Measurements from ENCODE around the gene TENM4. TPM values are rescaled to one million over a fixed set of nuclear protein-coding genes. Genes with fewer than 3 reads are reported as not detected.

Gene TENM4
- polyA plus RNA-seq, 1 donor from 2014 or later, result 16.8 TPM

DNA sequence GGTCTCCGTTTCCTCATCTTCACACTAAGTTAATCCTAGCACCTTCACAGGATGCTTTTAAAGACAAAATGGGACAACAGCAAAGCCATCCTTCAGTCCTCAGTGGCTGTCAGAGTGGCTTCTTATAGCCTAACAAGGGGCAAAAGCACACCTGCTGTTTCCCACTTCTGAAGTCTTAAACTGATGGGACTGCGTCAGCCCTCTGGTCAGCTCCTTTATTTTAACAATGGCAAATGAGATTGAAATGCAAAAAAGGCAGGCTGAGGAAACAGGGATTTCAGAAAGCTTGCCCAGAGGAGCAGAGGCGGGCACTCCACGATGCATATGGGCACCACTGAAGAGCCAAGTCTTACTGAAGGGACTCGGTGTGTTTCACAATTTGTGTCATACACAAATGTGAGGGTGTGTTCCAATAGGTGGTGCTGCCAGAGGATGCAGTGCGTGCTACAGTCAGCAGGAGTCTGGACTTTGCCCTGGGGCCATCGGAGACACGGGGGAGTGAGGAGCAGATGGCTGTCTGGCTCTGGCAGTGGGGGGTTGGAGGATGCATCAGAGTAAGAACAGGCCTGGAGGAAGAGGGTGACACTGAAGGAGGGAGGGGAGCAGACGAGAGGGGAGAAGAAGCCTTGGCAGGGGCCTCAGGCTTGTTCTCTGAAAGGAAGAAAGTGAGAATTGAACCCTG is 47.3 kb downstream of the TENM4 start:
- Histone ChIP-seq H3K9me3 (ENCODE audit: low read length) (no peaks in the 10 kb centered on the region), H3K36me3 (ENCODE audit: insufficient read depth, low read length) (no peaks in the 10 kb centered on the region), H4K20me1 (ENCODE audit: insufficient read depth) (no peaks in the 10 kb centered on the region), H3K4me2 (ENCODE audit: low read length) (no peak overlapping the region), H3K27ac (ENCODE audit: low read length) (no peak overlapping the region), H3K9ac (ENCODE audit: low read length) (no peak overlapping the region), H3K9me2 (ENCODE audit: insufficient read depth, low read length) (no peaks in the 10 kb centered on the region), H3K27me3 (ENCODE audit: insufficient read depth, low read depth, low read length) (no peaks in the 10 kb centered on the region), H2AFZ (ENCODE audit: low read depth, low read length) (no peak overlapping the region), H3F3A (ENCODE audit: insufficient read depth, low read length, poor library complexity, severe bottlenecking) (no peaks in the 10 kb centered on the region), H3K4me3 (ENCODE audit: low read length) (no peak overlapping the region), H3K79me2 (replicated peaks; ENCODE audit: insufficient read depth, low read length) (no peaks in the 10 kb centered on the region)
- TF ChIP-seq POLR2AphosphoS5 (IDR thresholded peaks at IDR 0.05) (no peak), MXI1 (conservative IDR thresholded peaks at IDR 0.05; ENCODE audit: poor library complexity, severe bottlenecking) (no peak), RAD21 (conservative IDR thresholded peaks at IDR 0.05) (no peak), SMC3 (conservative IDR thresholded peaks at IDR 0.05; ENCODE audit: poor library complexity) (no peak), EZH2 (IDR thresholded peaks at IDR 0.05; ENCODE audit: borderline replicate concordance, insufficient read depth, low read length, poor library complexity, severe bottlenecking) (no peak), TAF1 (IDR thresholded peaks at IDR 0.05; ENCODE audit: low read depth) (no peak), EP300 (conservative IDR thresholded peaks at IDR 0.05; ENCODE audit: poor library complexity, severe bottlenecking) (no peak), CTCF (IDR thresholded peaks at IDR 0.05; ENCODE audit: poor library complexity, severe bottlenecking) (no peak)
- TF ChIP-seq, protein P1, sequence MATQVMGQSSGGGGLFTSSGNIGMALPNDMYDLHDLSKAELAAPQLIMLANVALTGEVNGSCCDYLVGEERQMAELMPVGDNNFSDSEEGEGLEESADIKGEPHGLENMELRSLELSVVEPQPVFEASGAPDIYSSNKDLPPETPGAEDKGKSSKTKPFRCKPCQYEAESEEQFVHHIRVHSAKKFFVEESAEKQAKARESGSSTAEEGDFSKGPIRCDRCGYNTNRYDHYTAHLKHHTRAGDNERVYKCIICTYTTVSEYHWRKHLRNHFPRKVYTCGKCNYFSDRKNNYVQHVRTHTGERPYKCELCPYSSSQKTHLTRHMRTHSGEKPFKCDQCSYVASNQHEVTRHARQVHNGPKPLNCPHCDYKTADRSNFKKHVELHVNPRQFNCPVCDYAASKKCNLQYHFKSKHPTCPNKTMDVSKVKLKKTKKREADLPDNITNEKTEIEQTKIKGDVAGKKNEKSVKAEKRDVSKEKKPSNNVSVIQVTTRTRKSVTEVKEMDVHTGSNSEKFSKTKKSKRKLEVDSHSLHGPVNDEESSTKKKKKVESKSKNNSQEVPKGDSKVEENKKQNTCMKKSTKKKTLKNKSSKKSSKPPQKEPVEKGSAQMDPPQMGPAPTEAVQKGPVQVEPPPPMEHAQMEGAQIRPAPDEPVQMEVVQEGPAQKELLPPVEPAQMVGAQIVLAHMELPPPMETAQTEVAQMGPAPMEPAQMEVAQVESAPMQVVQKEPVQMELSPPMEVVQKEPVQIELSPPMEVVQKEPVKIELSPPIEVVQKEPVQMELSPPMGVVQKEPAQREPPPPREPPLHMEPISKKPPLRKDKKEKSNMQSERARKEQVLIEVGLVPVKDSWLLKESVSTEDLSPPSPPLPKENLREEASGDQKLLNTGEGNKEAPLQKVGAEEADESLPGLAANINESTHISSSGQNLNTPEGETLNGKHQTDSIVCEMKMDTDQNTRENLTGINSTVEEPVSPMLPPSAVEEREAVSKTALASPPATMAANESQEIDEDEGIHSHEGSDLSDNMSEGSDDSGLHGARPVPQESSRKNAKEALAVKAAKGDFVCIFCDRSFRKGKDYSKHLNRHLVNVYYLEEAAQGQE (IDR thresholded peaks at IDR 0.05; ENCODE audit: borderline replicate concordance), result no peak

DNA sequence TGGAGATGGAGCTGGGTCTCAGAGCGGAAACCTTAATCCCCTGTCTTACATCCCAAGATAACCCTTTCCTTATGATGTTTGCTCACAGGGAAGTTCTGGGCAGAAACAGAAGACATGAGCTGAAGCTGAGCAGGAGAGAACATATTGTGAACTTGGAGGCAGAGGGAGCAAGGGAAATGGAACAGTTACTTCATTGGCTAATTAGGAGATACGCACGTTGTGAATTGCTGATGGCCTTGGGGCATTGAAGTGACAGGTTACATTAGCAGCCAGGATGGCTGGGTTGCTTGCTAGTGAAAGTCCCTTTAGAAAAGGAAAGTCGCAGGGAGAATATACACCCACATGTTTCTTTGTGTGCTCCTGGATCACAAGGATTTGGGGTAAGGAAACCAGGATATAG is 48.7 kb downstream of the TENM4 start:
- H3K4me3 ChIP-seq (ENCODE audit: low read length), result no peak overlapping the region
- TF ChIP-seq EZH2 (IDR thresholded peaks at IDR 0.05; ENCODE audit: borderline replicate concordance, insufficient read depth, low read length, poor library complexity, severe bottlenecking) (no peak), RAD21 (conservative IDR thresholded peaks at IDR 0.05) (no peak), EP300 (conservative IDR thresholded peaks at IDR 0.05; ENCODE audit: poor library complexity, severe bottlenecking) (no peak), SMC3 (conservative IDR thresholded peaks at IDR 0.05; ENCODE audit: poor library complexity) (no peak), CTCF (IDR thresholded peaks at IDR 0.05; ENCODE audit: poor library complexity, severe bottlenecking) (no peak), TAF1 (IDR thresholded peaks at IDR 0.05; ENCODE audit: low read depth) (no peak), POLR2AphosphoS5 (IDR thresholded peaks at IDR 0.05) (no peak)
- TF ChIP-seq, protein P1 (IDR thresholded peaks at IDR 0.05; ENCODE audit: borderline replicate concordance), result no peak
- no peaks in the 10 kb centered on the region for H3K36me3 ChIP-seq (ENCODE audit: insufficient read depth, low read length)
- no peaks in the 10 kb centered on the region for H3K9me2 ChIP-seq (ENCODE audit: insufficient read depth, low read length)
- H3F3A ChIP-seq (ENCODE audit: insufficient read depth, low read length, poor library complexity, severe bottlenecking), result no peaks in the 10 kb centered on the region
- no peaks in the 10 kb centered on the region for H3K27me3 ChIP-seq (ENCODE audit: insufficient read depth, low read depth, low read length)
- H3K9me3 ChIP-seq (ENCODE audit: low read length), result no peaks in the 10 kb centered on the region
- no peak overlapping the region for H3K4me2 ChIP-seq (ENCODE audit: low read length)
- H3K27ac ChIP-seq (ENCODE audit: low read length), result no peak overlapping the region
- no peaks in the 10 kb centered on the region for H4K20me1 ChIP-seq (ENCODE audit: insufficient read depth)
- no peak overlapping the region for H2AFZ ChIP-seq (ENCODE audit: low read depth, low read length)
- no peak overlapping the region for H3K9ac ChIP-seq (ENCODE audit: low read length)
- peaks cover 4% of the 10 kb centered on the region for H3K79me2 ChIP-seq (replicated peaks; ENCODE audit: insufficient read depth, low read length)
